Keratinocyte (primary cell): ENCODE data around the gene LARGE1.

Experiments used
- EZH2 ChIP-seq: IDR thresholded peaks from one replicate; pipeline ENCODE4 v1.6.1; 2012; ENCODE audit warnings: inconsistent platforms, mild to moderate bottlenecking, low read length, moderate library complexity
- TF ChIP-seq, protein P1 (sequence below), 3 experiments: IDR thresholded peaks in 1 of 3; conservative IDR thresholded peaks in 1 of 3; optimal IDR thresholded peaks in 1 of 3; 2 replicates in 2 of 3; 3 replicates in 1 of 3; pipeline versions ENCODE3 to v1.5.1; 2011; ENCODE audit warnings: low read length in 3 of 3, mild to moderate bottlenecking in 3 of 3, moderate library complexity in 2 of 3, control low read depth in 1 of 3, inconsistent platforms in 1 of 3; ENCODE audit not compliant: insufficient read depth in 2 of 3; ENCODE audit errors: extremely low read depth in 1 of 3

DNA sequence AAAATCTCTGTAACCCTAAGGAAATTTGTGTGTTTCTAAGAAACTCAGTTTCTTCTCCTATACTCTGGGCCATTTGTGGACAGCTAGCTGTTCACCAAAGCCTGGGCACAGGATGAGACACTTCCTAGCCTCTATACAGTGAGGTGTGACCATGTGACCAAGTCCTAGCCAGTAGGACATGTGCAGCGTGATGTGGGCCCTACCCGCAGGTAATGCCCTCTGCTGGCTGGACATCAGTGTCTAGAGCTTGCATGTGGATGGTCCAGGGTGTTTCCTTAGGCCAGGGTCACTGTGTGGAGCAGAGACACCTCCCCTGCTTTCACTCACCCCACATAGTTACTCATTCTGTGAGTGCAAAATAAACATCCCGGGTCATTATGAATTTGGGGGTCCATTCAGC lies 100.5 kb downstream of the LARGE1 start:
- TF ChIP-seq, protein P1, sequence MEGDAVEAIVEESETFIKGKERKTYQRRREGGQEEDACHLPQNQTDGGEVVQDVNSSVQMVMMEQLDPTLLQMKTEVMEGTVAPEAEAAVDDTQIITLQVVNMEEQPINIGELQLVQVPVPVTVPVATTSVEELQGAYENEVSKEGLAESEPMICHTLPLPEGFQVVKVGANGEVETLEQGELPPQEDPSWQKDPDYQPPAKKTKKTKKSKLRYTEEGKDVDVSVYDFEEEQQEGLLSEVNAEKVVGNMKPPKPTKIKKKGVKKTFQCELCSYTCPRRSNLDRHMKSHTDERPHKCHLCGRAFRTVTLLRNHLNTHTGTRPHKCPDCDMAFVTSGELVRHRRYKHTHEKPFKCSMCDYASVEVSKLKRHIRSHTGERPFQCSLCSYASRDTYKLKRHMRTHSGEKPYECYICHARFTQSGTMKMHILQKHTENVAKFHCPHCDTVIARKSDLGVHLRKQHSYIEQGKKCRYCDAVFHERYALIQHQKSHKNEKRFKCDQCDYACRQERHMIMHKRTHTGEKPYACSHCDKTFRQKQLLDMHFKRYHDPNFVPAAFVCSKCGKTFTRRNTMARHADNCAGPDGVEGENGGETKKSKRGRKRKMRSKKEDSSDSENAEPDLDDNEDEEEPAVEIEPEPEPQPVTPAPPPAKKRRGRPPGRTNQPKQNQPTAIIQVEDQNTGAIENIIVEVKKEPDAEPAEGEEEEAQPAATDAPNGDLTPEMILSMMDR (optimal IDR thresholded peaks at IDR 0.05 in 1 of 3, IDR thresholded peaks at IDR 0.05 in 1 of 3, conservative IDR thresholded peaks at IDR 0.05 in 1 of 3; ENCODE audit: extremely low read depth in 1 of 3, insufficient read depth in 2 of 3, low read length in 3 of 3) = peak in 1 of 3 experiments; percentile 27
- no peak for TF ChIP-seq EZH2
